ENCODE results near the gene SMARCD3.

The SMARCD3 gene

GRCh38 chr7:151272405-151272804, 23.9 kb upstream of the SMARCD3 start:
- no peak for DNase-seq

GRCh38 chr7:151271699-151272355, 23.3 kb upstream of the SMARCD3 start:
- DNase-seq: no peak

- DNase-seq: no peak
Observed at GRCh38 chr7:151269511-151269910, 21.0 kb upstream of the SMARCD3 start.

GRCh38 chr7:151265351-151265931, 16.9 kb upstream of the SMARCD3 start:
- no peak for DNase-seq

GRCh38 chr7:151264615-151265014, 16.1 kb upstream of the SMARCD3 start:
- DNase-seq: no peak

GRCh38 chr7:151261529-151261928, 13.0 kb upstream of the SMARCD3 start:
- no peak for DNase-seq

- DNase-seq: no peak
Observed at GRCh38 chr7:151260883-151261282, 12.4 kb upstream of the SMARCD3 start.

GRCh38 chr7:151260471-151260870, 12.0 kb upstream of the SMARCD3 start:
- no peak for DNase-seq

- DNase-seq: no peak
Observed at GRCh38 chr7:151257990-151258389, 9.5 kb upstream of the SMARCD3 start.

- DNase-seq: no peak
Observed at GRCh38 chr7:151256410-151257045, 8.0 kb upstream of the SMARCD3 start.

- DNase-seq: no peak
Observed at GRCh38 chr7:151255390-151255789, 6.9 kb upstream of the SMARCD3 start.

- no peak for DNase-seq
Observed at GRCh38 chr7:151254851-151255250, 6.4 kb upstream of the SMARCD3 start.

- no peak for DNase-seq
Observed at GRCh38 chr7:151254316-151254715, 5.8 kb upstream of the SMARCD3 start.

- DNase-seq: no peak
Observed at GRCh38 chr7:151252961-151253711, 4.6 kb upstream of the SMARCD3 start.

GRCh38 chr7:151252561-151252835, 4.0 kb upstream of the SMARCD3 start:
- no peak for DNase-seq

- peak; percentile 56 for DNase-seq
Observed at GRCh38 chr7:151251689-151252560, 3.4 kb upstream of the SMARCD3 start.

- no peak for DNase-seq
Observed at GRCh38 chr7:151251328-151251688, 2.8 kb upstream of the SMARCD3 start.

GRCh38 chr7:151250181-151251132, 2.0 kb upstream of the SMARCD3 start:
- DNase-seq: no peak

GRCh38 chr7:151249732-151250072, 1.2 kb upstream of the SMARCD3 start:
- no peak for DNase-seq

- DNase-seq: no peak
Observed at GRCh38 chr7:151249034-151249731, 689 bp upstream of the SMARCD3 start.

- DNase-seq: no peak
Observed at GRCh38 chr7:151247611-151248345, 716 bp downstream of the SMARCD3 start.

Data from NCI-H146 (cell line).